Measurements from ENCODE around the gene XPC.

DNA sequence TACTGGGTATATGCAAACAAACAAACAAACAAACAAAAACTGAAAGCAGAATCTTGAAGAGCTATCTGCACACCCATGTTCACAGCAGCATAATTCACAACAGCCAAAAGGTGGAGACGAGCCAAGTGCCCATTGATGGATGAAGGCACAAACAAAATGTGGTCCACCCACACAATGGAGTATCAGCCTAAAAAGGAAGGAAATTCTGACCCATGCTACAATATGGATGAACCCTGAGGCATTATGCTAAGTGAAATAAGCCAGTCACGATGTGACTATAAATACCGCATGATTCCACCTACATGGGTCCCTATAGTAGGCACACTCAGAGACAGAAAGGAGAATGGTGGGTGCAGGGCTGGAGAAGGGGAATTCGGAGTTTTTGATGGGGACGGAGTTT lies 24.1 kb downstream of the XPC start:
- TF ChIP-seq, protein P1, sequence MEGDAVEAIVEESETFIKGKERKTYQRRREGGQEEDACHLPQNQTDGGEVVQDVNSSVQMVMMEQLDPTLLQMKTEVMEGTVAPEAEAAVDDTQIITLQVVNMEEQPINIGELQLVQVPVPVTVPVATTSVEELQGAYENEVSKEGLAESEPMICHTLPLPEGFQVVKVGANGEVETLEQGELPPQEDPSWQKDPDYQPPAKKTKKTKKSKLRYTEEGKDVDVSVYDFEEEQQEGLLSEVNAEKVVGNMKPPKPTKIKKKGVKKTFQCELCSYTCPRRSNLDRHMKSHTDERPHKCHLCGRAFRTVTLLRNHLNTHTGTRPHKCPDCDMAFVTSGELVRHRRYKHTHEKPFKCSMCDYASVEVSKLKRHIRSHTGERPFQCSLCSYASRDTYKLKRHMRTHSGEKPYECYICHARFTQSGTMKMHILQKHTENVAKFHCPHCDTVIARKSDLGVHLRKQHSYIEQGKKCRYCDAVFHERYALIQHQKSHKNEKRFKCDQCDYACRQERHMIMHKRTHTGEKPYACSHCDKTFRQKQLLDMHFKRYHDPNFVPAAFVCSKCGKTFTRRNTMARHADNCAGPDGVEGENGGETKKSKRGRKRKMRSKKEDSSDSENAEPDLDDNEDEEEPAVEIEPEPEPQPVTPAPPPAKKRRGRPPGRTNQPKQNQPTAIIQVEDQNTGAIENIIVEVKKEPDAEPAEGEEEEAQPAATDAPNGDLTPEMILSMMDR (IDR thresholded peaks at IDR 0.05; ENCODE audit: insufficient read depth, low read length, poor library complexity, severe bottlenecking), result no peak
- TF ChIP-seq EZH2phosphoT487 (conservative IDR thresholded peaks at IDR 0.05; ENCODE audit: low read length), result no peak

Measured in SU-DHL-6 (cell line).